ENCODE results near the gene COBL. TPM values are rescaled to one million over a fixed set of nuclear protein-coding genes. Genes with fewer than 3 reads are reported as not detected.

COBL gene
- total RNA-seq, 4 donors from 2014 or later = 62.4 to 114 (median 72.2) TPM

- Histone ChIP-seq H3K27me3 (no peaks in the 10 kb centered on the region), H3K27ac (no peak overlapping the region), H3K4me3 (no peak overlapping the region), H3K36me3 (no peaks in the 10 kb centered on the region), H3K4me1 (no peaks in the 10 kb centered on the region), H3K9me3 (peaks cover under 1 to 2% of the 10 kb centered on the region in 2 donors)
- TF ChIP-seq EP300 (IDR thresholded peaks at IDR 0.05; ENCODE audit: low read depth) (no peak), CTCF (IDR thresholded peaks at IDR 0.05) (no peak), POLR2A (IDR thresholded peaks at IDR 0.05) (no peak), POLR2AphosphoS5 (IDR thresholded peaks at IDR 0.05) (no peak)
- DNase-seq = no peak
- WGBS, 2 donors (ENCODE audit: low coverage in 1 of 2) = 93% methylated on average over 5 of the region's 5 CpGs; no CpG with 5 or more reads in 1 of the 2 donors
- intact Hi-C loops (cut with DNase I; ENCODE audit: low total_unique reads) = no loop called here
- in situ Hi-C loops (cut with MboI; ENCODE audit: low pct_ligation_motif_present in 1 of 4, low pct_unique_long_range_greater_than_20kb in 1 of 4, low sequenced_read_pairs in 3 of 4) = no loop called here
Observed at GRCh38 chr7:51103718-51104117, 212.9 kb downstream of the COBL start.

GRCh38 chr7:51102828-51103227, 213.8 kb downstream of the COBL start:
- no peak for TF ChIP-seq POLR2AphosphoS5 (IDR thresholded peaks at IDR 0.05)
- no peak for TF ChIP-seq CTCF (IDR thresholded peaks at IDR 0.05)
- no peak for TF ChIP-seq POLR2A (IDR thresholded peaks at IDR 0.05)
- no peak for TF ChIP-seq EP300 (IDR thresholded peaks at IDR 0.05; ENCODE audit: low read depth)
- in situ Hi-C loops (cut with MboI; ENCODE audit: low pct_ligation_motif_present in 1 of 4, low pct_unique_long_range_greater_than_20kb in 1 of 4, low sequenced_read_pairs in 3 of 4) (no loop called here), intact Hi-C loops (cut with DNase I; ENCODE audit: low total_unique reads) (no loop called here)
- no peaks in the 10 kb centered on the region for H3K4me1 ChIP-seq
- H3K9me3 ChIP-seq = peaks cover 7% of the 10 kb centered on the region in 2 donors
- H3K27me3 ChIP-seq = no peaks in the 10 kb centered on the region
- no peak overlapping the region for H3K4me3 ChIP-seq
- no peak for DNase-seq
- WGBS, 2 donors (ENCODE audit: low coverage in 1 of 2) = 85 to 100% methylated on average over 2 of the region's 2 CpGs
- H3K36me3 ChIP-seq = no peaks in the 10 kb centered on the region
- H3K27ac ChIP-seq = no peak overlapping the region

- Histone ChIP-seq H3K27me3 (no peaks in the 10 kb centered on the region), H3K4me1 (no peaks in the 10 kb centered on the region), H3K4me3 (no peak overlapping the region), H3K27ac (no peak overlapping the region), H3K9me3 (peaks cover 7 to 12% of the 10 kb centered on the region in 2 donors), H3K36me3 (no peaks in the 10 kb centered on the region)
- intact Hi-C loops (cut with DNase I; ENCODE audit: low total_unique reads) = no loop called here
- no peak for DNase-seq
- 78 to 100% methylated on average over 1 of the region's 1 CpG for WGBS, 2 donors (ENCODE audit: low coverage in 1 of 2)
- in situ Hi-C loops (cut with MboI; ENCODE audit: low pct_ligation_motif_present in 1 of 4, low pct_unique_long_range_greater_than_20kb in 1 of 4, low sequenced_read_pairs in 3 of 4) = no loop called here
- TF ChIP-seq CTCF (IDR thresholded peaks at IDR 0.05) (no peak), POLR2AphosphoS5 (IDR thresholded peaks at IDR 0.05) (no peak), EP300 (IDR thresholded peaks at IDR 0.05; ENCODE audit: low read depth) (no peak), POLR2A (IDR thresholded peaks at IDR 0.05) (no peak)
Observed at GRCh38 chr7:51101111-51101757, 215.4 kb downstream of the COBL start.

- no peak overlapping the region for H3K27ac ChIP-seq
- in situ Hi-C loops (cut with MboI; ENCODE audit: low pct_ligation_motif_present in 1 of 4, low pct_unique_long_range_greater_than_20kb in 1 of 4, low sequenced_read_pairs in 3 of 4) = no loop called here
- intact Hi-C loops (cut with DNase I; ENCODE audit: low total_unique reads) = no loop called here
- H3K4me3 ChIP-seq = no peak overlapping the region
- DNase-seq = no peak
- H3K4me1 ChIP-seq = no peaks in the 10 kb centered on the region
- no peaks in the 10 kb centered on the region for H3K27me3 ChIP-seq
- WGBS, 2 donors (ENCODE audit: low coverage in 1 of 2) = 83% methylated on average over 2 of the region's 2 CpGs; no CpG with 5 or more reads in 1 of the 2 donors
- no peak for TF ChIP-seq EP300 (IDR thresholded peaks at IDR 0.05; ENCODE audit: low read depth)
- no peak for TF ChIP-seq CTCF (IDR thresholded peaks at IDR 0.05)
- no peak for TF ChIP-seq POLR2A (IDR thresholded peaks at IDR 0.05)
- TF ChIP-seq POLR2AphosphoS5 (IDR thresholded peaks at IDR 0.05) = no peak
- H3K9me3 ChIP-seq = peaks cover 0 to 5% of the 10 kb centered on the region in 2 donors
- no peaks in the 10 kb centered on the region for H3K36me3 ChIP-seq
Observed at GRCh38 chr7:51090411-51090810, 226.2 kb downstream of the COBL start.

Data from transverse colon (tissue), 4 donors.